ENCODE measurements around the gene PAX5. TPM values are rescaled to one million over a fixed set of nuclear protein-coding genes. Genes with fewer than 3 reads are reported as not detected.

The PAX5 gene
- total and polyA plus RNA-seq, 4 donors: 0.08 to 2.3 (median 0.40) TPM

DNA sequence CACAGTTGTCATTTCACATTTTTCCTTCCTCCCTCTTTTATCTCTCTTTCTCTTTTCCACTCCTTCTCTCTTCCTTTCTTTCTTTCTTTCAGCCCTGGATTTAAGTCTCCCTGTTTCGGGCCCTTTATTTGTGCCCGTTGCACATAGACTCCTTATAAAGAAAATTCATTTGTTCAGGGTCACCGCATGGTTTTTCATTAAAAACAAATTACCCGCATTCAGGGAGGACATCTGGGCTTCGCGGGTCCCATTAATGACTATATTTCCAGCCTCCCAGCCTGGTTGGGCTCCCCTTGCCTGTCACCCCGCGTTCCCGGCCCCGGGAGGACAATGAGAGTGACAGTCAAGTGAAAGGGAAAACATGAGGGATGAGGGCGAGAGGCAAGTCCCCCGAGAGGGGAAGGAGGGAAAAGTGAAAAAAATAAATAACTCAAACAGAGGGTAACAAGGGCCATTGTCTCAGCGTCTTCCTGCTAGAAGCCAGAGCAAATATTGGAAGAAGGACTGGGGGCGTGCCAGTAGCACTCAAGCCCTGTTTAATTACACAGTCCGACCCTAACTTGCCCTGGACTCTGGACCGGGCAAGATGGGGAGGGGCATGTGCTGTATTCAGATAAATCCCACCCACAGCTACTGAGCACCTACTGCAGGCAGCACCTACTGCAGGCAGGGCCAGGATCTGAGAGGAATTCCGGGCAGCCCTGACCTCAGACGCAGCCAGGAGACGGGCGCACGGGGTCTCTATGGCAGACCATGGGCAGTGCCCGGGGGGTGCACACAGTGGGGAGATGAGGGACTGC is 166.2 kb downstream of the PAX5 start:
- 41 to 64% methylated on average over 22 of the region's 22 CpGs for WGBS, 2 donors
- ATAC-seq (ENCODE audit: insufficient read depth, low FRiP score) (no peak), DNase-seq (peak; percentile 27 to 68 (median 60))
- TF ChIP-seq, protein P1, sequence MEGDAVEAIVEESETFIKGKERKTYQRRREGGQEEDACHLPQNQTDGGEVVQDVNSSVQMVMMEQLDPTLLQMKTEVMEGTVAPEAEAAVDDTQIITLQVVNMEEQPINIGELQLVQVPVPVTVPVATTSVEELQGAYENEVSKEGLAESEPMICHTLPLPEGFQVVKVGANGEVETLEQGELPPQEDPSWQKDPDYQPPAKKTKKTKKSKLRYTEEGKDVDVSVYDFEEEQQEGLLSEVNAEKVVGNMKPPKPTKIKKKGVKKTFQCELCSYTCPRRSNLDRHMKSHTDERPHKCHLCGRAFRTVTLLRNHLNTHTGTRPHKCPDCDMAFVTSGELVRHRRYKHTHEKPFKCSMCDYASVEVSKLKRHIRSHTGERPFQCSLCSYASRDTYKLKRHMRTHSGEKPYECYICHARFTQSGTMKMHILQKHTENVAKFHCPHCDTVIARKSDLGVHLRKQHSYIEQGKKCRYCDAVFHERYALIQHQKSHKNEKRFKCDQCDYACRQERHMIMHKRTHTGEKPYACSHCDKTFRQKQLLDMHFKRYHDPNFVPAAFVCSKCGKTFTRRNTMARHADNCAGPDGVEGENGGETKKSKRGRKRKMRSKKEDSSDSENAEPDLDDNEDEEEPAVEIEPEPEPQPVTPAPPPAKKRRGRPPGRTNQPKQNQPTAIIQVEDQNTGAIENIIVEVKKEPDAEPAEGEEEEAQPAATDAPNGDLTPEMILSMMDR (IDR thresholded peaks at IDR 0.05; ENCODE audit: control extremely low read depth, extremely low read depth): no peak
- Histone ChIP-seq H3K4me3 (no peak overlapping the region), H3K36me3 (ENCODE audit: control insufficient read depth in 4 of 4, insufficient read depth in 4 of 4, low read length in 4 of 4) (no peaks in the 10 kb centered on the region), H3K4me1 (ENCODE audit: control insufficient read depth in 5 of 5, insufficient read depth in 5 of 5, low read length in 5 of 5) (no peaks in the 10 kb centered on the region), H3K27me3 (ENCODE audit: control insufficient read depth in 3 of 3, insufficient read depth in 3 of 3, low read length in 2 of 3) (peaks cover 0 to 3% (median 0%) of the 10 kb centered on the region in 3 donors), H3K9me3 (ENCODE audit: control insufficient read depth in 4 of 4, insufficient read depth in 3 of 4, low read length in 3 of 4) (no peaks in the 10 kb centered on the region), H3K9ac (ENCODE audit: insufficient read depth in 1 of 2, low read length in 2 of 2) (no peak overlapping the region), H3K27ac (ENCODE audit: low read depth in 1 of 2, low read length in 1 of 2) (no peak overlapping the region)

DNA sequence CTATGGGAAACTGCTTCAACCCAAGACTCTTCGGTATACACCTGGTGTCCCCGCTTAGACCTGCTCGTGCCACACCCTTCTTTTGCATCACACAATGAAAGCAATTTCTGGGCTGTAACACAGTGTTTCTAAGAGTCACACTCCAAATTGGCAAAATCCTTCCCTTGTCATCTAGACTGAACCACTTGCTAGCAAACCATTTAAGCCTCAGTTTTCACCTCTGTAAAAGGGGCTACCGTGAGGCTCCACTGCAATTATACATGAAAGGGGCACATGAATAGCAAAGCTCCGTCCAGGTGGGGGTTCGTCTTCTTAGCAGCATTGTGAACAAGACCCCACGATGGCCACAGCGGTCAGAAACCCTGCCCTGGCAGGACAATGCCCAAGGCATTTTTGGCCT is 166.8 kb downstream of the PAX5 start:
- ATAC-seq (ENCODE audit: insufficient read depth, low FRiP score) (no peak), DNase-seq (no peak)
- TF ChIP-seq, protein P1 (IDR thresholded peaks at IDR 0.05; ENCODE audit: control extremely low read depth, extremely low read depth): no peak
- Histone ChIP-seq H3K9ac (ENCODE audit: insufficient read depth in 1 of 2, low read length in 2 of 2) (no peak overlapping the region), H3K4me1 (ENCODE audit: control insufficient read depth in 5 of 5, insufficient read depth in 5 of 5, low read length in 5 of 5) (no peaks in the 10 kb centered on the region), H3K27me3 (ENCODE audit: control insufficient read depth in 3 of 3, insufficient read depth in 3 of 3, low read length in 2 of 3) (peaks cover 0 to 3% (median 0%) of the 10 kb centered on the region in 3 donors), H3K36me3 (ENCODE audit: control insufficient read depth in 4 of 4, insufficient read depth in 4 of 4, low read length in 4 of 4) (no peaks in the 10 kb centered on the region), H3K9me3 (ENCODE audit: control insufficient read depth in 4 of 4, insufficient read depth in 3 of 4, low read length in 3 of 4) (no peaks in the 10 kb centered on the region), H3K4me3 (no peak overlapping the region), H3K27ac (ENCODE audit: low read depth in 1 of 2, low read length in 1 of 2) (no peak overlapping the region)
- WGBS, 2 donors: 89 to 94% methylated on average over 8 of the region's 8 CpGs

DNA sequence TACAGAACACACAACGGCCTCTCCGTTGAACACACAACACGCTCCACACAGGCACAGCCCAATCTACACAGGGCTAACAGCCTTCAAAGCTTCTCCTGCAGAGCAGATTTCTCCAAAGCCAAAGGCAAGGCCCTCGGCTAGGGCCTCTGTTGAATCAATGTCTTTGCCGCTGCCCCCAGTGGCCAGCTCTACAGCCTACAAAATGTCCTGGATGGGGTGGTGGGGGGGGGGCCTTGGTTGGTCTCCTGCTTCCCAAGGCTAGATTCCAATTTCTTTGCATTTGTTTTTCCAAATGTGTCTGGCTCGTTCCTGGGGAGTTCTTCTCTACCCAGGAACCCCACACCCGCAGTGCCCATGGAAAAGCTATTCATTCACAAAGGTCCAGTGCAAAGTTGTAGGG is 167.2 kb downstream of the PAX5 start:
- WGBS, 2 donors: 86 to 89% methylated on average over 7 of the region's 7 CpGs
- H3K9me3 ChIP-seq (ENCODE audit: control insufficient read depth in 4 of 4, insufficient read depth in 3 of 4, low read length in 3 of 4): no peaks in the 10 kb centered on the region
- no peaks in the 10 kb centered on the region for H3K36me3 ChIP-seq (ENCODE audit: control insufficient read depth in 4 of 4, insufficient read depth in 4 of 4, low read length in 4 of 4)
- TF ChIP-seq, protein P1 (IDR thresholded peaks at IDR 0.05; ENCODE audit: control extremely low read depth, extremely low read depth): no peak
- ATAC-seq (ENCODE audit: insufficient read depth, low FRiP score) (no peak), DNase-seq (no peak)
- no peak overlapping the region for H3K9ac ChIP-seq (ENCODE audit: insufficient read depth in 1 of 2, low read length in 2 of 2)
- H3K27ac ChIP-seq (ENCODE audit: low read depth in 1 of 2, low read length in 1 of 2): no peak overlapping the region
- H3K4me3 ChIP-seq: no peak overlapping the region
- H3K4me1 ChIP-seq (ENCODE audit: control insufficient read depth in 5 of 5, insufficient read depth in 5 of 5, low read length in 5 of 5): no peaks in the 10 kb centered on the region
- H3K27me3 ChIP-seq (ENCODE audit: control insufficient read depth in 3 of 3, insufficient read depth in 3 of 3, low read length in 2 of 3): peaks cover 0 to 3% (median 0%) of the 10 kb centered on the region in 3 donors
